Ovary (tissue), 3 donors: ENCODE data around the gene REST.

Experiments used
- CTCF ChIP-seq, 3 donors: fragments of 450-650 bp in 2 of 3; fragments of 200-600 bp in 1 of 3; IDR thresholded peaks; one replicate each; pipeline versions ENCODE4 v1.5.1 to v1.8.0; 2016 to 2022; ENCODE audit warnings: antibody characterized with exemption in 3 of 3, mild to moderate bottlenecking in 1 of 3
- POLR2A ChIP-seq: fragments of 450-650 bp; IDR thresholded peaks from one replicate; pipeline ENCODE4 v1.6.1; 2017; ENCODE audit warnings: antibody characterized with exemption, mild to moderate bottlenecking, moderate library complexity
- donor health status: DM: no; HTN: no; CAD: no.

DNA sequence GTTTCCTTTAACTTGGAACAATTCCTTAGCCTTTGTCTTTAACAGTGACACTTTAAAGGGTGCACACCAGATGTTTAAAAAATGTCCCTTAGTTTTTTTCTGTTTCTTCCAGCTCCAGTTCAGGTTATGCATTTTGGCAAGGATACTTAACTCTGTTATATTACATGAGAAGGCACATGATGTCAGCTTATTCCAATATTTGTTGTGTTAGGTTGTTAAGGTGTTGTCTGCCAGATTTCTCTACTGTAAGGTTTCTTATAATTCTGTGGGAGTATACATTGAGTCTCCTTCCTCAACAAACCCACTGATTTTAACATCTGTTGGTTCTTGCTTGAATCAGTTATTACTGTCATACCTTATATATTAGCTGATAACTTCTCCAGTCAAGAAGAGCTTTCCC, 33.3 kb downstream of the REST start:
- TF ChIP-seq CTCF (IDR thresholded peaks at IDR 0.05): no peak
- TF ChIP-seq POLR2A: no peak
